GM12878 (cell line): Measurements from ENCODE around the gene TPBGL. TPM values are rescaled to one million over a fixed set of nuclear protein-coding genes. Genes with fewer than 3 reads are reported as not detected.

Experiments used
- ATAC-seq: fragments of 200-7000 bp; cut with Tn5 transposase; 3 replicates; pipeline ENCODE4 v1.9.1; 2020; ENCODE audit warnings: mild to moderate bottlenecking, moderate library complexity
- BruUV-seq: library from RNA; stranded (reverse); fragments of 400-500 nt; replicated peaks from 2 replicates; lab custom pipeline; 2021; lab: Mats Ljungman, UMichigan
- CTCF ChIA-PET: fragments of 300-600 bp; sonication (Branson Sonifier 250); formaldehyde crosslinking; extraction: SDS; loops from one replicate; lab custom pipeline; 2021; ENCODE audit warnings: inconsistent platforms; lab: Yijun Ruan, JAX
- POLR2A ChIA-PET: fragments of 350-600 bp; formaldehyde crosslinking; extraction: SDS; loops from one replicate; lab custom pipeline; 2021; ENCODE audit warnings: inconsistent platforms; lab: Charles Lee
- RAD21 ChIA-PET: fragments of 300-600 bp; sonication (Branson Sonifier 250); formaldehyde crosslinking; loops from one replicate; lab custom pipeline; 2023; ENCODE audit warnings: antibody characterized with exemption; ENCODE audit not compliant: unreplicated experiment; lab: Charles Lee
- SMC1A ChIA-PET: fragments of 300-600 bp; sonication (Branson Sonifier 250); formaldehyde crosslinking; loops from one replicate; lab custom pipeline; 2023; ENCODE audit not compliant: unreplicated experiment, uncharacterized antibody; lab: Charles Lee
- DNase-seq: peaks from one replicate; pipeline ENCODE4 v3.0.0-alpha.2; 2011; ENCODE audit warnings: low read depth, low spot score
- FAIRE-seq: peaks from 3 replicates; lab custom pipeline; 2011; peaks lifted over from hg19 to GRCh38; lab: Jason Lieb, UNC
- H2AFZ ChIP-seq: 2 replicates; pipeline ENCODE4 v1.6.0; 2011; ENCODE audit warnings: low read depth, low read length, control low read depth; ENCODE audit not compliant: control insufficient read depth
- H3K27ac ChIP-seq: 2 replicates; pipeline ENCODE4 v1.5.1; 2011; ENCODE audit warnings: control low read depth; ENCODE audit not compliant: control insufficient read depth, insufficient read depth
- H3K27me3 ChIP-seq, 2 experiments: replicated peaks in 1 of 2; 2 replicates each; pipeline versions ENCODE4 v1.6.0 to v1.6.1; 2011; ENCODE audit warnings: low read length in 1 of 2; ENCODE audit not compliant: control insufficient read depth in 2 of 2, insufficient read depth in 2 of 2
- H3K36me3 ChIP-seq, 2 experiments: 2 replicates each; pipeline ENCODE4 v1.5.1; 2011; ENCODE audit warnings: low read length in 1 of 2; ENCODE audit not compliant: control insufficient read depth in 2 of 2, insufficient read depth in 2 of 2
- H3K4me1 ChIP-seq: 2 replicates; pipeline ENCODE4 v1.6.1; 2011; ENCODE audit warnings: mild to moderate bottlenecking, low read length, moderate library complexity, mixed read lengths; ENCODE audit not compliant: control insufficient read depth, insufficient read depth
- H3K4me2 ChIP-seq: 2 replicates; pipeline ENCODE4 v1.6.0; 2011; ENCODE audit warnings: control low read depth; ENCODE audit not compliant: control insufficient read depth, insufficient read depth
- H3K4me3 ChIP-seq: fragments of 200-600 bp; sonication (generic); 2 replicates; pipeline ENCODE4 v1.5.1; 2016
- H3K79me2 ChIP-seq: 2 replicates; pipeline ENCODE4 v1.6.0; 2011; ENCODE audit warnings: low read length; ENCODE audit not compliant: control insufficient read depth, insufficient read depth
- H3K9ac ChIP-seq: 2 replicates; pipeline ENCODE4 v1.8.0; 2011; ENCODE audit warnings: low read length, control low read depth, mixed read lengths; ENCODE audit not compliant: control insufficient read depth, insufficient read depth
- H3K9me3 ChIP-seq: replicated peaks from 3 replicates; pipeline ENCODE4 v1.5.1; 2011; ENCODE audit warnings: mild to moderate bottlenecking, low read length; ENCODE audit not compliant: control insufficient read depth, insufficient read depth
- H4K20me1 ChIP-seq: 2 replicates; pipeline ENCODE4 v1.6.0; 2011; ENCODE audit not compliant: control insufficient read depth, insufficient read depth
- CTCF ChIP-seq, 3 experiments: IDR thresholded peaks in 2 of 3; conservative IDR thresholded peaks in 1 of 3; 2 replicates each; pipeline ENCODE4 v1.5.1; 2011; ENCODE audit warnings: low read depth in 3 of 3, low read length in 3 of 3, mild to moderate bottlenecking in 3 of 3, control low read depth in 2 of 3, moderate library complexity in 2 of 3, inconsistent platforms in 1 of 3, mixed read lengths in 1 of 3; ENCODE audit not compliant: control insufficient read depth in 2 of 3, insufficient read depth in 1 of 3; ENCODE audit errors: extremely low read depth in 1 of 3
- EGR1 ChIP-seq, 2 experiments: IDR thresholded peaks; 1 replicate in 1 of 2; 2 replicates in 1 of 2; pipeline ENCODE4 v1.6.1; 2011 to 2012; ENCODE audit warnings: low read depth in 2 of 2, low read length in 2 of 2, borderline replicate concordance in 1 of 2, mild to moderate bottlenecking in 1 of 2, moderate library complexity in 1 of 2
- HSF1 ChIP-seq: fragments of 150-350 bp; IDR thresholded peaks from 2 replicates; pipeline ENCODE4 v1.6.1; 2014; ENCODE audit warnings: mild to moderate bottlenecking, low read depth, low read length
- KAT2A ChIP-seq: conservative IDR thresholded peaks from 2 replicates; pipeline ENCODE4 v1.6.1; 2011; ENCODE audit warnings: low read depth, low read length; ENCODE audit not compliant: control insufficient read depth
- KLF5 ChIP-seq: fragments of 450-650 bp; IDR thresholded peaks from 2 replicates; pipeline ENCODE4 v1.6.1; 2014; ENCODE audit warnings: mild to moderate bottlenecking; ENCODE audit not compliant: partially characterized antibody
- MEF2B ChIP-seq: fragments of 450-650 bp; IDR thresholded peaks from 2 replicates; pipeline ENCODE4 v1.6.1; 2018; ENCODE audit warnings: mild to moderate bottlenecking, moderate library complexity; ENCODE audit not compliant: partially characterized antibody, poor library complexity, severe bottlenecking
- MXI1 ChIP-seq: fragments of 150-350 bp; IDR thresholded peaks from 2 replicates; pipeline ENCODE4 v1.6.1; 2011; ENCODE audit warnings: low read depth, mild to moderate bottlenecking, inconsistent platforms, low read length, improper control_type of control experiment
- MYB ChIP-seq: fragments of 150-350 bp; IDR thresholded peaks from 2 replicates; pipeline ENCODE4 v1.6.1; 2014; ENCODE audit warnings: mild to moderate bottlenecking, low read depth, low read length, borderline replicate concordance
- NR2C1 ChIP-seq: fragments of 450-650 bp; IDR thresholded peaks from 2 replicates; pipeline ENCODE4 v1.6.1; 2017; ENCODE audit warnings: antibody characterized with exemption, mild to moderate bottlenecking, moderate library complexity
- RB1 ChIP-seq: fragments of 450-650 bp; formaldehyde crosslinking; IDR thresholded peaks from 2 replicates; pipeline ENCODE4 v1.6.1; 2017; ENCODE audit warnings: mild to moderate bottlenecking, borderline replicate concordance
- RELA ChIP-seq: fragments of 450-650 bp; IDR thresholded peaks from 2 replicates; pipeline ENCODE4 v1.8.0; 2014; ENCODE audit warnings: borderline replicate concordance; ENCODE audit not compliant: partially characterized antibody
- STAT1 ChIP-seq: fragments of 450-650 bp; conservative IDR thresholded peaks from 2 replicates; pipeline ENCODE4 v1.6.1; 2014; ENCODE audit warnings: antibody characterized with exemption, mild to moderate bottlenecking
- SUPT20H ChIP-seq: IDR thresholded peaks from 2 replicates; pipeline ENCODE4 v1.6.1; 2011; ENCODE audit warnings: low read depth, mild to moderate bottlenecking, low read length, moderate library complexity, borderline replicate concordance; ENCODE audit not compliant: control insufficient read depth
- WRNIP1 ChIP-seq: IDR thresholded peaks from 2 replicates; pipeline ENCODE4 v1.6.1; 2011; ENCODE audit warnings: low read depth, low read length, improper control_type of control experiment, borderline replicate concordance
- ZNF384 ChIP-seq: IDR thresholded peaks from 2 replicates; pipeline ENCODE4 v1.6.1; 2012; ENCODE audit warnings: low read depth, mild to moderate bottlenecking, low read length, improper control_type of control experiment, borderline replicate concordance
- WGBS: methylation state at CpG from one replicate; pipeline ENCODE4 v1.1.6; 2016; ENCODE audit warnings: low lambda C conversion rate; ENCODE audit not compliant: insufficient replicate concordance, insufficient coverage; ENCODE audit errors: missing lambda C conversion rate; 5-methylcytosine and 5-hydroxymethylcytosine counted together
- in situ Hi-C: fragments of 300-500 bp; cut with MboI; formaldehyde crosslinking; loops from 9 replicates; pipeline ENCODE4 v1.14.3; 2018; ENCODE audit warnings: mixed read lengths
- intact Hi-C: fragments of 100-400 bp; cut with micrococcal nuclease; formaldehyde crosslinking; loops from one replicate; pipeline ENCODE4 v1.14.2; 2022; ENCODE audit not compliant: unreplicated experiment
- polyA plus RNA-seq, 11 experiments: library from polyadenylated mRNA; depleted of rRNA in 4 of 11; unstranded in 6 of 11; stranded (reverse) in 5 of 11; fragments of >200 nt; fragmentation: Nextera tagmentation in 4 of 11; fragmentation: Illumina TruSeq in 1 of 11; extraction: Ambion mirVana in 4 of 11; extraction: Trizol in 1 of 11; gene quantifications; 1 replicate in 1 of 11; 2 replicates in 10 of 11; pipeline versions ENCODE4 v1.2.1 to v1.2.3, GENCODE V29; 2011 to 2016; ENCODE audit warnings: inconsistent platforms in 2 of 11, missing spikeins in 2 of 11, low read depth in 1 of 11
- total RNA-seq, 4 experiments: library from RNA; depleted of rRNA in 3 of 4; stranded (reverse); fragments of >200 nt in 3 of 4; fragmentation: Illumina TruSeq in 1 of 4; extraction: Trizol in 1 of 4; gene quantifications; 2 replicates each; pipeline versions ENCODE4 v1.2.1 to v1.2.3, GENCODE V29; 2013 to 2021
- TF ChIP-seq, protein P1 (sequence below): IDR thresholded peaks from 2 replicates; pipeline ENCODE4 v1.6.1; 2011; ENCODE audit warnings: borderline replicate concordance, low read depth, mild to moderate bottlenecking, moderate library complexity, mixed read lengths, low read length; ENCODE audit not compliant: insufficient read depth; ENCODE audit errors: extremely low read length

The TPBGL gene
- total and polyA plus RNA-seq, 10 of the 15 experiments (the other 5 are each of a cell fraction or from before 2014, with no cell fraction given) = not detected

DNA sequence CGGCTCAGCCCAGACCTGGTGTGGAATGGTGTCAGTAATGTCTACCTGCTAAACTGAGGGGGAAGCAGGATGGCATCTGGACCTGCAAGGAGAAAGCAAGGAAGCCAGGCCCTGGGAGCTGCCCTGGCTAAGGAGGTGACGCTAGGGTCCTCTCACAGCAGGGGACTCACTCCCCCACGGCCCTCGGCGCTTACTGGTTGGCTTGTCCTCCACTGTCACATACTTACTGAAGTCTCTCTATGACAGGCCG is 48.9 kb downstream of the TPBGL start:
- Histone ChIP-seq H3K36me3 (no peaks in the 10 kb centered on the region; a peak in 1 of 4 replicates), H3K4me2 (no peak overlapping the region), H3K4me1 (no peaks in the 10 kb centered on the region), H3K79me2 (no peaks in the 10 kb centered on the region), H3K9ac (no peak overlapping the region), H3K27ac (no peak overlapping the region), H4K20me1 (no peaks in the 10 kb centered on the region), H3K4me3 (no peak overlapping the region), H2AFZ (no peak overlapping the region), H3K9me3 (no peaks in the 10 kb centered on the region), H3K27me3 (no peaks in the 10 kb centered on the region)
- BruUV-seq = no TSS peak
- ATAC-seq (no peak), DNase-seq (no peak), FAIRE-seq (no peak)
- intact Hi-C loops (no loop called here), in situ Hi-C loops (no loop called here)
- TF ChIP-seq MEF2B (no peak), RB1 (no peak), SUPT20H (no peak), EGR1 (IDR thresholded peaks at IDR 0.05; ENCODE audit: borderline replicate concordance in 1 of 2, low read depth in 2 of 2, low read length in 2 of 2) (no peak), MXI1 (no peak), STAT1 (no peak), MYB (no peak), HSF1 (no peak), KAT2A (no peak), RELA (no peak), NR2C1 (no peak), WRNIP1 (no peak), KLF5 (no peak), CTCF (IDR thresholded peaks at IDR 0.05 in 2 of 3, conservative IDR thresholded peaks at IDR 0.05 in 1 of 3; ENCODE audit: control insufficient read depth in 2 of 3, extremely low read depth in 1 of 3, insufficient read depth in 1 of 3, low read depth in 3 of 3, low read length in 3 of 3) (no peak), ZNF384 (no peak)
- TF ChIP-seq, protein P1, sequence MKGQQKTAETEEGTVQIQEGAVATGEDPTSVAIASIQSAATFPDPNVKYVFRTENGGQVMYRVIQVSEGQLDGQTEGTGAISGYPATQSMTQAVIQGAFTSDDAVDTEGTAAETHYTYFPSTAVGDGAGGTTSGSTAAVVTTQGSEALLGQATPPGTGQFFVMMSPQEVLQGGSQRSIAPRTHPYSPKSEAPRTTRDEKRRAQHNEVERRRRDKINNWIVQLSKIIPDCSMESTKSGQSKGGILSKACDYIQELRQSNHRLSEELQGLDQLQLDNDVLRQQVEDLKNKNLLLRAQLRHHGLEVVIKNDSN = no peak
- ChIA-PET RAD21 (no interaction called here), POLR2A (interaction anchor here (0.6 kb wide), 1 partner anchor 7 kb away, joined by 3 read pairs; no protein-coding TSS in a partner anchor), SMC1A (no interaction called here), CTCF (interaction anchor here (0.8 to 2.8 kb wide), 2 partner anchors 9 to 98 kb away, joined by 3 to 12 read pairs; no protein-coding TSS in a partner anchor)
- 39% methylated on average over 6 of the region's 6 CpGs for WGBS
